H9 (cell line): ENCODE data around the gene SLTM. TPM values are rescaled to one million over a fixed set of nuclear protein-coding genes. Genes with fewer than 3 reads are reported as not detected.

Source experiments
- DNase-seq: peaks from one replicate; pipeline ENCODE4 v3.0.0-alpha.2; 2017
- H2AFZ ChIP-seq: one replicate; pipeline ENCODE4 v1.6.1; 2013; ENCODE audit warnings: mild to moderate bottlenecking, low read length, control low read depth, moderate library complexity
- H2AK5ac ChIP-seq: 2 replicates; pipeline ENCODE4 v1.6.1; 2013; ENCODE audit warnings: low read length, control low read depth, mixed read lengths; ENCODE audit not compliant: insufficient read length
- H2BK120ac ChIP-seq: one replicate; pipeline ENCODE4 v1.6.1; 2013; ENCODE audit warnings: low read depth, mild to moderate bottlenecking, low read length, control low read depth, inconsistent platforms; ENCODE audit not compliant: poor library complexity, severe bottlenecking
- H2BK12ac ChIP-seq: 2 replicates; pipeline ENCODE4 v1.6.1; 2013; ENCODE audit warnings: low read length, control low read depth, mixed read lengths, low read depth; ENCODE audit not compliant: insufficient read length
- H2BK15ac ChIP-seq: 2 replicates; pipeline ENCODE4 v1.6.1; 2013; ENCODE audit warnings: low read depth, low read length, control low read depth
- H2BK20ac ChIP-seq: one replicate; pipeline ENCODE4 v1.6.1; 2013; ENCODE audit warnings: low read depth, mild to moderate bottlenecking, low read length, control low read depth, inconsistent platforms; ENCODE audit not compliant: poor library complexity, severe bottlenecking
- H2BK5ac ChIP-seq: 2 replicates; pipeline ENCODE4 v1.6.1; 2013; ENCODE audit warnings: low read length, control low read depth, mixed read lengths; ENCODE audit not compliant: insufficient read length
- H3K14ac ChIP-seq: 2 replicates; pipeline ENCODE4 v1.6.1; 2013; ENCODE audit warnings: low read length, control low read depth; ENCODE audit not compliant: insufficient read depth
- H3K18ac ChIP-seq: 2 replicates; pipeline ENCODE4 v1.6.1; 2013; ENCODE audit warnings: low read depth, mild to moderate bottlenecking, mixed read lengths, low read length, control low read depth; ENCODE audit not compliant: insufficient read length
- H3K23ac ChIP-seq: 2 replicates; pipeline ENCODE4 v1.6.1; 2013; ENCODE audit warnings: low read length, control low read depth, mixed read lengths, low read depth; ENCODE audit not compliant: insufficient read length
- H3K23me2 ChIP-seq: 2 replicates; pipeline ENCODE4 v1.6.1; 2013; ENCODE audit warnings: low read depth, mild to moderate bottlenecking, mixed read lengths, low read length, control low read depth; ENCODE audit not compliant: insufficient read length, poor library complexity, severe bottlenecking
- H3K27ac ChIP-seq: 2 replicates; pipeline ENCODE4 v1.5.1; 2013; ENCODE audit warnings: low read length, control low read depth, mixed read lengths, low read depth; ENCODE audit not compliant: insufficient read length
- H3K27me3 ChIP-seq: 2 replicates; pipeline ENCODE4 v1.6.1; 2013; ENCODE audit warnings: low read length, control low read depth, inconsistent platforms; ENCODE audit not compliant: insufficient read depth
- H3K4ac ChIP-seq: 2 replicates; pipeline ENCODE4 v1.6.1; 2013; ENCODE audit warnings: low read depth, mild to moderate bottlenecking, control low read depth, inconsistent platforms, low read length, moderate library complexity
- H3K4me1 ChIP-seq: 2 replicates; pipeline ENCODE4 v1.6.1; 2013; ENCODE audit warnings: low read length, control low read depth, inconsistent platforms; ENCODE audit not compliant: insufficient read depth
- H3K4me2 ChIP-seq: 2 replicates; pipeline ENCODE4 v1.6.1; 2013; ENCODE audit warnings: low read length, control low read depth, mixed read lengths; ENCODE audit not compliant: insufficient read length, insufficient read depth
- H3K56ac ChIP-seq: 2 replicates; pipeline ENCODE4 v1.6.1; 2013; ENCODE audit warnings: low read depth, mild to moderate bottlenecking, mixed read lengths, low read length, control low read depth; ENCODE audit not compliant: insufficient read length
- H3K79me1 ChIP-seq: 2 replicates; pipeline ENCODE4 v1.6.1; 2013; ENCODE audit warnings: low read depth, mild to moderate bottlenecking, moderate library complexity, low read length, control low read depth, inconsistent platforms; ENCODE audit not compliant: insufficient read depth, poor library complexity, severe bottlenecking
- H3K79me2 ChIP-seq: 2 replicates; pipeline ENCODE4 v1.6.1; 2013; ENCODE audit warnings: low read length, control low read depth, inconsistent platforms; ENCODE audit not compliant: insufficient read depth
- H3K9ac ChIP-seq: 2 replicates; pipeline ENCODE4 v1.6.1; 2013; ENCODE audit warnings: low read length, control low read depth, mixed read lengths; ENCODE audit not compliant: insufficient read length; ENCODE audit errors: extremely low read depth
- H3K9me3 ChIP-seq: one replicate; pipeline ENCODE4 v1.6.1; 2013; ENCODE audit warnings: low read depth, low read length, inconsistent platforms; ENCODE audit not compliant: control insufficient read depth
- H3T11ph ChIP-seq: one replicate; pipeline ENCODE4 v1.6.1; 2013; ENCODE audit warnings: mild to moderate bottlenecking, low read length, control low read depth, inconsistent platforms
- H4K20me1 ChIP-seq: one replicate; pipeline ENCODE4 v1.6.1; 2013; ENCODE audit not compliant: control insufficient read depth, insufficient read length, insufficient read depth
- H4K5ac ChIP-seq: 2 replicates; pipeline ENCODE4 v1.6.1; 2013; ENCODE audit warnings: low read depth, mild to moderate bottlenecking, mixed read lengths, low read length, control low read depth; ENCODE audit not compliant: insufficient read length
- H4K8ac ChIP-seq: replicated peaks from 2 replicates; pipeline ENCODE4 v1.6.1; 2013; ENCODE audit warnings: low read length, control low read depth, mixed read lengths, low read depth; ENCODE audit not compliant: insufficient read length
- H4K91ac ChIP-seq: 2 replicates; pipeline ENCODE4 v1.6.1; 2013; ENCODE audit warnings: low read depth, mild to moderate bottlenecking, moderate library complexity, mixed read lengths, low read length, control low read depth; ENCODE audit not compliant: insufficient read length
- H3K27ac Mint-ChIP-seq, 3 experiments: 2 replicates in 2 of 3; 3 replicates in 1 of 3; pipeline ENCODE4 v1.8.0; 2020 to 2021; ENCODE audit warnings: mixed read lengths in 3 of 3, mild to moderate bottlenecking in 1 of 3, moderate library complexity in 1 of 3
- H3K27me3 Mint-ChIP-seq: 2 replicates; pipeline ENCODE4 v1.8.0; 2021; ENCODE audit warnings: low read depth, mild to moderate bottlenecking, moderate library complexity, mixed read lengths
- H3K36me3 Mint-ChIP-seq, 3 experiments: 2 replicates in 2 of 3; 3 replicates in 1 of 3; pipeline ENCODE4 v1.8.0; 2020 to 2021; ENCODE audit warnings: low read depth in 3 of 3, mixed read lengths in 3 of 3; ENCODE audit not compliant: insufficient read depth in 1 of 3
- H3K4me1 Mint-ChIP-seq, 2 experiments: 2 replicates each; pipeline ENCODE4 v1.8.0; 2020; ENCODE audit warnings: mixed read lengths in 2 of 2
- H3K4me3 Mint-ChIP-seq, 2 experiments: 2 replicates in 1 of 2; 3 replicates in 1 of 2; pipeline ENCODE4 v1.8.0; 2020 to 2021; ENCODE audit warnings: mild to moderate bottlenecking in 2 of 2, mixed read lengths in 2 of 2, moderate library complexity in 1 of 2
- H3K9me3 Mint-ChIP-seq, 2 experiments: 2 replicates in 1 of 2; 3 replicates in 1 of 2; pipeline ENCODE4 v1.8.0; 2020; ENCODE audit warnings: mild to moderate bottlenecking in 2 of 2, mixed read lengths in 2 of 2, moderate library complexity in 1 of 2
- CTCF ChIP-seq: fragments of 200-600 bp; sonication (generic); conservative IDR thresholded peaks from 3 replicates; pipeline ENCODE4 v1.8.0; 2021; ENCODE audit warnings: antibody characterized with exemption, mild to moderate bottlenecking
- total RNA-seq: library from RNA; stranded (reverse); gene quantifications from 2 replicates; pipeline ENCODE4 v1.2.1, GENCODE V29; 2021

The SLTM gene
- total RNA-seq, 1 experiment from 2014 or later, result 132 TPM

- Mint-ChIP-seq H3K27me3 (no peaks in the 10 kb centered on the region), H3K27ac (no peak overlapping the region), H3K4me1 (peaks cover 0 to 4% of the 10 kb centered on the region in 2 experiments; a peak in 1 of 4 replicates), H3K36me3 (peaks cover 0 to 14% (median 10%) of the 10 kb centered on the region in 3 experiments; a peak in 5 of 7 replicates), H3K9me3 (no peaks in the 10 kb centered on the region), H3K4me3 (no peak overlapping the region)
- Histone ChIP-seq H3K14ac (no peak overlapping the region), H4K20me1 (no peaks in the 10 kb centered on the region), H3K79me1 (no peaks in the 10 kb centered on the region), H3K4me2 (no peak overlapping the region), H3K56ac (no peak overlapping the region), H4K5ac (no peak overlapping the region), H2BK120ac (no peak overlapping the region), H3K23ac (no peak overlapping the region), H2AFZ (no peak overlapping the region), H4K91ac (no peak overlapping the region), H2BK20ac (no peak overlapping the region), H2AK5ac (no peak overlapping the region), H3K9me3 (no peaks in the 10 kb centered on the region), H3K9ac (no peak overlapping the region), H3K79me2 (no peaks in the 10 kb centered on the region), H3K23me2 (no peaks in the 10 kb centered on the region), H3K18ac (no peak overlapping the region), H2BK5ac (no peak overlapping the region), H2BK12ac (no peak overlapping the region), H3K4ac (no peak overlapping the region), H3K27me3 (no peaks in the 10 kb centered on the region), H4K8ac (no peak overlapping the region), H3T11ph (no peak overlapping the region), H3K27ac (no peak overlapping the region), H2BK15ac (no peak overlapping the region), H3K4me1 (no peaks in the 10 kb centered on the region)
- DNase-seq, result no peak
- TF ChIP-seq CTCF, result no peak
These were observed 77.4 kb downstream of the SLTM start for GRCh38 chr15:58856086-58856485.
